RWPE2 (cell line): ENCODE data around the gene PRKAG2.

Experiments used
- ATAC-seq: fragments of 200-7000 bp; cut with Tn5 transposase; 3 replicates; pipeline ENCODE4 v1.9.1; 2021; ENCODE audit warnings: low read depth
- DNase-seq: peaks from one replicate; pipeline ENCODE4 v3.0.0-alpha.2; 2020; ENCODE audit warnings: low spot score
- H3K27ac ChIP-seq: fragments of 450-650 bp; 2 replicates; pipeline ENCODE4 v1.5.1; 2017; ENCODE audit warnings: mild to moderate bottlenecking; ENCODE audit not compliant: poor library complexity, severe bottlenecking
- H3K27me3 ChIP-seq: fragments of 250-450 bp; sonication (Bioruptor Pico); 2 replicates; pipeline ENCODE4 v1.5.1; 2021; ENCODE audit warnings: mild to moderate bottlenecking, moderate library complexity; ENCODE audit not compliant: insufficient read depth, poor library complexity, severe bottlenecking
- H3K36me3 ChIP-seq: fragments of 250-450 bp; sonication (Bioruptor Pico); 2 replicates; pipeline ENCODE4 v1.5.1; 2020; ENCODE audit warnings: low read depth, mild to moderate bottlenecking, moderate library complexity
- H3K4me1 ChIP-seq: fragments of 250-450 bp; sonication (Bioruptor Pico); 2 replicates; pipeline ENCODE4 v1.5.1; 2021; ENCODE audit warnings: mild to moderate bottlenecking, moderate library complexity; ENCODE audit not compliant: insufficient read depth, poor library complexity, severe bottlenecking
- H3K4me3 ChIP-seq: fragments of 250-450 bp; sonication (Bioruptor Pico); 2 replicates; pipeline ENCODE4 v1.5.1; 2021; ENCODE audit warnings: mild to moderate bottlenecking, moderate library complexity; ENCODE audit not compliant: severe bottlenecking
- H3K9me3 ChIP-seq: fragments of 250-450 bp; sonication (Bioruptor Pico); 2 replicates; pipeline ENCODE4 v1.5.1; 2021; ENCODE audit warnings: mild to moderate bottlenecking, moderate library complexity; ENCODE audit not compliant: severe bottlenecking
- CTCF ChIP-seq: fragments of 450-650 bp; IDR thresholded peaks from one replicate; pipeline ENCODE4 v1.5.1; 2017; ENCODE audit warnings: mild to moderate bottlenecking, moderate library complexity; ENCODE audit not compliant: poor library complexity, severe bottlenecking

The PRKAG2 gene

GRCh38 chr7:151669762-151670161, 207.2 kb downstream of the PRKAG2 start:
- DNase-seq, result no peak
- no peaks in the 10 kb centered on the region for H3K27me3 ChIP-seq
- H3K9me3 ChIP-seq, result no peaks in the 10 kb centered on the region
- no peak overlapping the region for H3K27ac ChIP-seq
- TF ChIP-seq CTCF, result no peak
- peaks cover 7% of the 10 kb centered on the region for H3K4me1 ChIP-seq
- H3K4me3 ChIP-seq, result no peak overlapping the region
- H3K36me3 ChIP-seq, result no peaks in the 10 kb centered on the region
- ATAC-seq, result no peak

- no peak for ATAC-seq
- Histone ChIP-seq H3K9me3 (no peaks in the 10 kb centered on the region), H3K4me3 (no peak overlapping the region), H3K4me1 (peaks cover 7% of the 10 kb centered on the region), H3K36me3 (no peaks in the 10 kb centered on the region), H3K27me3 (no peaks in the 10 kb centered on the region), H3K27ac (no peak overlapping the region)
- no peak for TF ChIP-seq CTCF
- DNase-seq, result no peak
These were observed 210.0 kb downstream of the PRKAG2 start for GRCh38 chr7:151666886-151667285.

GRCh38 chr7:151665368-151665767, 211.5 kb downstream of the PRKAG2 start:
- Histone ChIP-seq H3K9me3 (no peaks in the 10 kb centered on the region), H3K27ac (no peak overlapping the region), H3K4me1 (no peaks in the 10 kb centered on the region), H3K27me3 (no peaks in the 10 kb centered on the region), H3K4me3 (no peak overlapping the region), H3K36me3 (no peaks in the 10 kb centered on the region)
- ATAC-seq (no peak), DNase-seq (no peak)
- no peak for TF ChIP-seq CTCF

GRCh38 chr7:151664268-151664667, 212.6 kb downstream of the PRKAG2 start:
- DNase-seq, result no peak
- Histone ChIP-seq H3K4me3 (no peak overlapping the region), H3K27ac (no peak overlapping the region), H3K4me1 (no peaks in the 10 kb centered on the region), H3K36me3 (no peaks in the 10 kb centered on the region), H3K27me3 (no peaks in the 10 kb centered on the region), H3K9me3 (no peaks in the 10 kb centered on the region)
- TF ChIP-seq CTCF, result no peak
- no peak for ATAC-seq

GRCh38 chr7:151663382-151664100, 213.4 kb downstream of the PRKAG2 start:
- no peaks in the 10 kb centered on the region for H3K9me3 ChIP-seq
- H3K27me3 ChIP-seq, result no peaks in the 10 kb centered on the region
- ATAC-seq (no peak), DNase-seq (no peak)
- no peak overlapping the region for H3K4me3 ChIP-seq
- no peaks in the 10 kb centered on the region for H3K36me3 ChIP-seq
- TF ChIP-seq CTCF, result no peak
- H3K27ac ChIP-seq, result no peak overlapping the region
- H3K4me1 ChIP-seq, result no peaks in the 10 kb centered on the region
